ENCODE measurements around the gene KRTAP5-8. TPM values are rescaled to one million over a fixed set of nuclear protein-coding genes. Genes with fewer than 3 reads are reported as not detected.
"Not testable (repeated sequence)": the region's sequence is repeated elsewhere in the genome, so short reads cannot be mapped to it uniquely, and the experiment has no call there.

The KRTAP5-8 gene
- total RNA-seq, 6 experiments from 2014 or later, result 0.24 TPM; not detected in 5

DNA sequence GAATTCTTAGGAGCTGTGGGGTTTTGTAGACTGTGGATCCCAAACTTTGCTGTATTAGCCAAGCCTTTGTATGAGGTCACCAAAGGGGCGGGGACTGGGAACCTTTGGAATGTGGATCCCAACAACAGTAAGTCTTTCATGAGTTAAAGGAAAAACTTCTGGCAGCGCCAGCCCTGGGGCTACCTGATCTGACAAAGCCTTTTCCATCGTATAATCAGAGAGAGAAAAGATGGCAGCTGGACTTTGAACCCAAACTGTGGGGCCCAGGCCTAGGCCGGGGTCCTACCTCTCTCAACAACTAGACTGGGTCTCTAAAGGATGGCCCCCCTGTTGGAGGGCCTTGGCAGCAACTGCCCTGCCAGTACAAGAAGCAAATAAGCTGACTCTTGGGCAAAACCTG, 50.5 kb downstream of the KRTAP5-8 start:
- H3K27me3 ChIP-seq; H3K9me3 ChIP-seq; H3K27ac ChIP-seq; H3K36me3 ChIP-seq; H3K4me1 ChIP-seq; DNase-seq; H3K4me3 ChIP-seq; intact Hi-C loops (cut with DNase I); ATAC-seq: not testable (repeated sequence)
- whole genome bisulfite sequencing (ENCODE audit: insufficient coverage, low coverage, low lambda C conversion rate, missing lambda C conversion rate), result 0% methylated on average over 1 of the region's 4 CpGs

Small RNA genes within 50 kb of the gene (small RNA-seq; reads per million reads assigned to genes)
- gene AP000867.1, result 0 reads per million in 2 experiments
- 0 reads per million in 2 experiments for gene KRTAP5-14P

Other genes with a start within 250 kb of the KRTAP5-8 start
- 100 to 1,000 TPM in 4 of 6 experiments, 10 to 100 TPM in 2; 42.0 to 320 (median 126) TPM for gene DHCR7, start 89.6 kb upstream of the KRTAP5-8 start, total RNA-seq
- gene NADSYN1, start 84.8 kb upstream of the KRTAP5-8 start, total RNA-seq, result 10 to 100 TPM; 26.4 to 54.7 (median 35.4) TPM
- 1 to 10 TPM in 1 of 6 experiments, under 1 TPM in 3, not detected in 2; 0.18 to 3.9 (median 0.23) TPM for gene KRTAP5-7, start 10.8 kb upstream of the KRTAP5-8 start, total RNA-seq
- under 1 TPM in 2 of 6 experiments, not detected in 4; 0.17 to 0.38 TPM for gene KRTAP5-9, start 10.4 kb downstream of the KRTAP5-8 start, total RNA-seq
- gene KRTAP5-10, start 27.5 kb downstream of the KRTAP5-8 start, total RNA-seq, result under 1 TPM in 3 of 6 experiments, not detected in 3; 0.17 to 0.18 (median 0.18) TPM
- not detected for gene KRTAP5-11, start 44.9 kb downstream of the KRTAP5-8 start, total RNA-seq

All from right lobe of liver (tissue), 6 donors.